HL-60 (cell line): ENCODE data around the gene KRTAP10-7.

Experiments used
- DNase-seq, 2 experiments: peaks; one replicate each; pipeline ENCODE4 v3.0.0-alpha.2; 2010 to 2020; ENCODE audit warnings: low read depth in 1 of 2, low spot score in 1 of 2
- H3K27ac ChIP-seq: fragments of 250-450 bp; sonication (Bioruptor Pico); replicated peaks from 2 replicates; pipeline ENCODE4 v1.5.1; 2020; ENCODE audit warnings: mild to moderate bottlenecking, moderate library complexity
- H3K27me3 ChIP-seq: fragments of 250-450 bp; sonication (Bioruptor Pico); 2 replicates; pipeline ENCODE4 v1.5.1; 2021; ENCODE audit warnings: mild to moderate bottlenecking, moderate library complexity; ENCODE audit not compliant: insufficient read depth, poor library complexity, severe bottlenecking
- H3K4me3 ChIP-seq: replicated peaks from 2 replicates; pipeline ENCODE4 v1.5.1; 2011; ENCODE audit warnings: mild to moderate bottlenecking, control low read depth, low read length; ENCODE audit not compliant: insufficient read depth
- GABPA ChIP-seq: IDR thresholded peaks from 2 replicates; pipeline ENCODE4 v1.6.1; 2012; ENCODE audit warnings: low read depth
- POLR2AphosphoS5 ChIP-seq: IDR thresholded peaks from 2 replicates; pipeline ENCODE4 v1.6.1; 2012; ENCODE audit warnings: low read depth
- SPI1 ChIP-seq: IDR thresholded peaks from 2 replicates; pipeline ENCODE4 v1.6.1; 2012; ENCODE audit warnings: low read depth, mild to moderate bottlenecking, borderline replicate concordance
- TF ChIP-seq, protein P1 (sequence below): IDR thresholded peaks from one replicate; pipeline ENCODE4 v1.5.1; 2011; ENCODE audit warnings: low read length, control low read depth, inconsistent platforms; ENCODE audit not compliant: insufficient read depth
- TF ChIP-seq, protein P2 (sequence below): IDR thresholded peaks from 2 replicates; pipeline ENCODE4 v1.6.1; 2012; ENCODE audit warnings: low read depth; ENCODE audit not compliant: insufficient replicate concordance

KRTAP10-7 gene

GRCh38 chr21:44650265-44650972 is 50.0 kb downstream of the KRTAP10-7 start:
- Histone ChIP-seq H3K27me3 (no peaks in the 10 kb centered on the region), H3K4me3 (no peak overlapping the region), H3K27ac (no peak overlapping the region)
- DNase-seq: no peak
- TF ChIP-seq GABPA (no peak), POLR2AphosphoS5 (no peak), SPI1 (no peak)
- TF ChIP-seq, protein P1, sequence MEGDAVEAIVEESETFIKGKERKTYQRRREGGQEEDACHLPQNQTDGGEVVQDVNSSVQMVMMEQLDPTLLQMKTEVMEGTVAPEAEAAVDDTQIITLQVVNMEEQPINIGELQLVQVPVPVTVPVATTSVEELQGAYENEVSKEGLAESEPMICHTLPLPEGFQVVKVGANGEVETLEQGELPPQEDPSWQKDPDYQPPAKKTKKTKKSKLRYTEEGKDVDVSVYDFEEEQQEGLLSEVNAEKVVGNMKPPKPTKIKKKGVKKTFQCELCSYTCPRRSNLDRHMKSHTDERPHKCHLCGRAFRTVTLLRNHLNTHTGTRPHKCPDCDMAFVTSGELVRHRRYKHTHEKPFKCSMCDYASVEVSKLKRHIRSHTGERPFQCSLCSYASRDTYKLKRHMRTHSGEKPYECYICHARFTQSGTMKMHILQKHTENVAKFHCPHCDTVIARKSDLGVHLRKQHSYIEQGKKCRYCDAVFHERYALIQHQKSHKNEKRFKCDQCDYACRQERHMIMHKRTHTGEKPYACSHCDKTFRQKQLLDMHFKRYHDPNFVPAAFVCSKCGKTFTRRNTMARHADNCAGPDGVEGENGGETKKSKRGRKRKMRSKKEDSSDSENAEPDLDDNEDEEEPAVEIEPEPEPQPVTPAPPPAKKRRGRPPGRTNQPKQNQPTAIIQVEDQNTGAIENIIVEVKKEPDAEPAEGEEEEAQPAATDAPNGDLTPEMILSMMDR: no peak
- TF ChIP-seq, protein P2, sequence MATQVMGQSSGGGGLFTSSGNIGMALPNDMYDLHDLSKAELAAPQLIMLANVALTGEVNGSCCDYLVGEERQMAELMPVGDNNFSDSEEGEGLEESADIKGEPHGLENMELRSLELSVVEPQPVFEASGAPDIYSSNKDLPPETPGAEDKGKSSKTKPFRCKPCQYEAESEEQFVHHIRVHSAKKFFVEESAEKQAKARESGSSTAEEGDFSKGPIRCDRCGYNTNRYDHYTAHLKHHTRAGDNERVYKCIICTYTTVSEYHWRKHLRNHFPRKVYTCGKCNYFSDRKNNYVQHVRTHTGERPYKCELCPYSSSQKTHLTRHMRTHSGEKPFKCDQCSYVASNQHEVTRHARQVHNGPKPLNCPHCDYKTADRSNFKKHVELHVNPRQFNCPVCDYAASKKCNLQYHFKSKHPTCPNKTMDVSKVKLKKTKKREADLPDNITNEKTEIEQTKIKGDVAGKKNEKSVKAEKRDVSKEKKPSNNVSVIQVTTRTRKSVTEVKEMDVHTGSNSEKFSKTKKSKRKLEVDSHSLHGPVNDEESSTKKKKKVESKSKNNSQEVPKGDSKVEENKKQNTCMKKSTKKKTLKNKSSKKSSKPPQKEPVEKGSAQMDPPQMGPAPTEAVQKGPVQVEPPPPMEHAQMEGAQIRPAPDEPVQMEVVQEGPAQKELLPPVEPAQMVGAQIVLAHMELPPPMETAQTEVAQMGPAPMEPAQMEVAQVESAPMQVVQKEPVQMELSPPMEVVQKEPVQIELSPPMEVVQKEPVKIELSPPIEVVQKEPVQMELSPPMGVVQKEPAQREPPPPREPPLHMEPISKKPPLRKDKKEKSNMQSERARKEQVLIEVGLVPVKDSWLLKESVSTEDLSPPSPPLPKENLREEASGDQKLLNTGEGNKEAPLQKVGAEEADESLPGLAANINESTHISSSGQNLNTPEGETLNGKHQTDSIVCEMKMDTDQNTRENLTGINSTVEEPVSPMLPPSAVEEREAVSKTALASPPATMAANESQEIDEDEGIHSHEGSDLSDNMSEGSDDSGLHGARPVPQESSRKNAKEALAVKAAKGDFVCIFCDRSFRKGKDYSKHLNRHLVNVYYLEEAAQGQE: no peak

DNA sequence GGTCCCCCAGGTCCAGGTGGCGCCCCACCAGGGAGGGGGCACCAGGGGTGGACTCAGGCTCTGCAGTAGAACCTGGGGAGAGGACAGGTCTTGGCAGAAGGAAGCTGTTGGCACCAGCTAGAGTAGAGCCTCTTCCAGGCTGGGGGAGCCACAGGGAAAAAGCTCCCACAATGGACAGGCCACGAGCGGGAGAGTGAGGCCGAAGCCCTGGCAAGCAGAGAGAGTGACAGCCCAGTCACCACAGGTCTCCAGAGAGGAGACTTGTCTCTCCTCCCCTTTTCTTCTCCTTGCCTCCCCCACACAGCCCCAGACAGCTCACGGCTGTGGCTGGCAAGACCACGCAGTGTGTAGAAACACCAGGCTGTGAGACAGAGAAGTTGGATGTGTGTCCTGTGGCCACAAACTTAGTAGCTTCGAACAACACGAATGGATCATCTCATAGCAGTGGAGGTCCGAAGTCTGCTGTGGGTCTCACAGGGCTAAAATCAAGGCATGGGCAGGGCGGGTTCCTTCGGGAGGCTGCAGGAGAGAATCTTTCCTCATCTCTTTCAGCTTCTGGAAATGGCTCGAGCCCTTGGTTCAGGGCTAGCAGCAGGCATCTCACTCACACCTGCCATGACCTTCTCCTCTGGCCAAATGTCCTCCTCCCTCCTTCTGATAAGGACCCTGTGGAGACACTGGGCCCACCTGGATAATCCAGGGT is 50.7 kb downstream of the KRTAP10-7 start:
- no peaks in the 10 kb centered on the region for H3K27me3 ChIP-seq

More for the DNA sequence above, 50.7 kb downstream of the KRTAP10-7 start:
- no peak overlapping the region for H3K4me3 ChIP-seq
- no peak for TF ChIP-seq GABPA
- no peak for TF ChIP-seq POLR2AphosphoS5
- no peak for TF ChIP-seq SPI1
- TF ChIP-seq, protein P1: no peak
- TF ChIP-seq, protein P2: no peak
- no peak for DNase-seq
- no peak overlapping the region for H3K27ac ChIP-seq
